Activated CD4-positive, alpha-beta T cell treated with anti-CD3 and anti-CD28 coated beads for 4 hours (primary cell): ENCODE results near the gene TSSK2.
A peak's percentile ranks its signal among the peaks of the same experiment; 100 is the strongest.

Experiments
- DNase-seq, 2 donors: peaks; one replicate each; pipeline ENCODE4 v3.0.0-alpha.2; 2020

The TSSK2 gene

DNA sequence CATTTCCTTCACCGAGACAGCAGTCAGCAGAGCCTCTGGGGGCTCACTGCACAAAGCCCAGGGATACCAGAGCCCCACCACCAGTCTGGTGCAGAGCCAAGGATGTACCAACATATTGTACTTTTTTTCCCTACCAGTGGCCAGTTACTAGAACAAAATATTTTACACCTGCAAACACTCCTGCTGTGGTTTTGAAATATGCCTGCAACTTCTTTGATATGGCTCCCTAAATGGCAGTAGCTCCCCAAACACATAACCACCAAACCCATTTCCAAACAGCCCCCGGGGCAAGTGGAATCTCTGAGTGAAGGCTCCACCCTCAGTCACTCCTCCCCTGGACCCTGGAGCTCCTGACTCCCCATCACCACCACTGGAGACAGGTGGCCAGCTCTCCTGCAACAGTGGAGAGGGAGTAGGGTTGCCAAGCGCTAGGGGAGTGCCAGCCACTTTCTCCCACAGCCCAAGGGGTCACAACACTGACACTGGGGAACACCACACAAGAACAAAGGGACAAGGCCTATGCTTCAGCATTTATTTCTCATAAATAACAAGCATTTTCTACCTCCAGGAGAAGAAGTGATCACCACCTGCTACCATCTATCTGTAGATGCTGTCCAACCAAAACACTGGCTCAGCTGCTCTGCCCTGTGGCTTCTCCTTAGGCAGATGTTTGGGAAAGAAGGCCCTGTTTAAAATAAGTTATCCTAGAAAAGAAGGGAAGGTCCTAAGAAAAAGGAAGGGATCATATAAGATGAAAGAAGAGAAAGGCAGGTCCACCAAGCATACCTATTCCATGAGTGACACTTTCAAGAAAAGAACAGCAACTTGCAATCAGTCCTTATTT, 24.0 kb upstream of the TSSK2 start:
- DNase-seq, result no peak

DNA sequence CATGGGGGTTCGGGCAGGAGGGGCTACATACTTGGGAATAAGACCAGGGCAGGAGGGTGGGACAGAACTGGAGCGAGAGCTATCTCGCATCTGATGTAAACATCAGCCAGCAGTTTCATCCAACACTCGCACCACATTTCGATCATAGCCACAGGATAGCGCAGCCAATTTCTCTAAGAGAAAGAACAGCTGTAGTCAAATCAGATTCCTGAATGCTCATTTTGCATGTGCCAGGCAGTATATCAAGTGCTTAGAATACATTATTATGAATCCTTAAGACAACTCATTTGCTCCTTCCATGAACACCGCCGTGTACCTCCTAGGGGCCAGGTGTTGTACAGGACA, 23.4 kb upstream of the TSSK2 start:
- DNase-seq, result no peak

DNA sequence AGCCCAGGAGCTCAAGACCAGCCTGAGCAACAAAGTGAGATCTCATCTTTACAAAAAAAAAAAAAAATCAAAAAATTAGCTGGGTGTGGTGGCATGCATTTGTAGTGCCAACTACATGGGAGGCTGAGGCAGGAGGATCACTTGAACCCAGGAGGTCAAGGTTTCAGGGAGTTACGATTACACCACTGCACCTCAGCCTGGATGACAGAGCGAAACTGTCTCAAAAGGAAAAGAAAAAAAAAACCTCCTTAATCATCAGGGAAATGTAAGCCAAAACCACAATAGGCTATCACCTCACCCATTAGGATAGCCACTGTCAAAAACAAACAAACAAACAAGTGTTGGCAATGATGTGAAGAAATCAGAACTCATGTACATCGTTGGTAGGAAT, 22.3 kb upstream of the TSSK2 start:
- no peak for DNase-seq

DNA sequence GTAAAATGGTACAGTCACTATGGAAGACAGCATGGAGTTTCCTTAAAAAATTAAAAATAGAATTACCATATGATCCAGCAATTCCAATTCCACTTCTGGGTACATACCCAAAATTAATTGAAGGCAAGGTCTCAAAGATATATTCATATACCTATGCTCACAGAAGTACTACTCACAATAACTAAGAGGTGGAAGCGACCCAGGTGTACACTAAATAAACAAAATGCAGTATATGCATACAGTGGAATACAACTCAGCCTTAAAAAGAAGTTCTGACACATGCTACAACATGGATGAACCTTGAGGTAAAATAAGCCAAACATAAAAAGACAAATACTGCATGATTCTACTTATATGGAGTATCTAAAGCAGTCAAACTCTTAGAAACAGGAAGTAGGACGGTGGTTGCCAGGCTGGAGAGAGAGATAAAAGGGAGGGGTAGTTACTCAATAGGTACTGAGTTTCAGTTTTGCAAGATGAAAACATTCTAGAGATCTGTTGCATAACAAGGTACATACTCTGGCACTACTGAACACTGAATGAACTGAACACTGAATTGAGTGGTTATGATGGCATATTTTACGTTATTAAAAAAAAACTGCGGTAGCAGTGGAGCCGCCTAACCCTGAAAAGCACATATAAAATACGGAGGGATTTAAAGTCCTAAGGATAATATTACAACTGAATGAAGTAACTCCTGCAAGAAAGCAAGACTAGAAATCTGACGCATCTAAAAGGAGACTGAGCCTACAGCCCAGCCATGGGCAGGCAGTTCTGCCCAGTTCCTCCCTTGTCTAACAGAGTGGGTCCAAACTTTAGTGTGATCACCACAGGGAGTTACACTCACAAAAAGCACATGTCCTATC, 21.7 kb upstream of the TSSK2 start:
- peak; percentile 35 to 49 for DNase-seq

GRCh38 chr22:19110064-19110458, 21.0 kb upstream of the TSSK2 start:
- no peak for DNase-seq

DNA sequence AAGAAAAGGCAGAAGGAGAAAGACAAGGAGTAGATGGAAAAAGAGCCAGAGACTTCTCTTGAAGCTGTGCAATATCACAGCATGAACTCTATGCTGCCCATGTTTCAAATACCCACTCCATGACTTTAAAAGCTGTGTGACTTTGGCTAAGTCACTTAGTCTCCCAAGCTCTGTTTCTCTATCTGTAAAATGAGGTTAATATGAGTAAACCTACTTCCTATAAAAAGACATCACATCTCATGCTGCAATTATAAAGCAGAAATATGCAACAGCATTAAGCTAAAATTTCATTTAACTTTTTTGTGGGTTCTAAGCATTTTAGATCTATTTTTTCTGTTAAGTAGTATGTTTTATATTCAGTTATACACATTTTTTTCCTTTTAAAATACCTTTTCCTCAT, 20.5 kb upstream of the TSSK2 start:
- no peak for DNase-seq

GRCh38 chr22:19111140-19111539, 20.0 kb upstream of the TSSK2 start:
- DNase-seq, result no peak

GRCh38 chr22:19111584-19111983, 19.5 kb upstream of the TSSK2 start:
- DNase-seq, result no peak

- no peak for DNase-seq
Measured at GRCh38 chr22:19113429-19113828, 17.7 kb upstream of the TSSK2 start.

DNA sequence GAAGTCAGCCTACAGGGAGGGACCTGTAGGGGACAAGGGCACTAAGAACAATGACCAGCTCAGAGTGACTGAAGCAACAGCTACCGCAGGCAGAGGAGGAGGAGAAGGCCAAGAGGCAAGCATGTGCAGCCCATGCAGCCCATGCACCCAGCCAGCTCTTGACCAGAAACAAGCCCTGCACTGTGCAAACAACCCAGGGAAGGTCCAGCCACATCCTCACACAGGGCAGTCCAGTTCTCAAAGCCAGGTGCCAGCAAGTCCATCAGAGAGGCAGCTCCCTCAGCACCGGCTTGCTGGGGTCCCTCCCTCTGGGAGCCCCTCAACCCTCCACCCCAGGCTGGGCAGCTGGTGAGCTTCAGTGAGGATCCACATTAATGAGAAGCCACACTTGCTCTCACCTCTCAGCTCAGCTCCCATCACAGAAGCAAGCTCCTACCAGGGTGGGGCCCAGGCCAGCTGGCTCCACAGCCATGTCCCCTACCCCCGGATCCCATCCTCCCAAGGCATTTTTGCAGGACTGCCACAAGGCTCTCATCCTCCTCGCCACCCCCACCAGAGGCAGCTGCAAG, 16.0 kb upstream of the TSSK2 start:
- DNase-seq, result no peak

DNA sequence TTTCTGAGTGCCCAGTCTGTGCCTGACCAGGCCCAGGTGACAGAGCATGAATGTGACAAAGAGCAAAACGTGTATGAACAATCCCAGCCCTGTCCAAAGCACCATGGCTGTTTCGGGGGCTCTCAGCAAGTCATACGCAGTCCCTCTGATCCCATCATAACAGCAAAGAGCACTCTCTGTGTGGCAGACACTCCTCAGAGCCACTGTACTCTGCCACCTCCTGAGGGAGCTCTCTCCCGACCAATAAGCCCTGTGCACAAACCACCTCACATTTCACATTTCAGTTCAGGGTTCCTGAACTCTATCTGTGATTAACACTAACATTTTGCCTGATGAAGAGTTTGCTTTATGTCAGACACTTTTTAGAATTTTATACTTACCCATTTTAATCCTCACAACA, 15.5 kb upstream of the TSSK2 start:
- no peak for DNase-seq

DNA sequence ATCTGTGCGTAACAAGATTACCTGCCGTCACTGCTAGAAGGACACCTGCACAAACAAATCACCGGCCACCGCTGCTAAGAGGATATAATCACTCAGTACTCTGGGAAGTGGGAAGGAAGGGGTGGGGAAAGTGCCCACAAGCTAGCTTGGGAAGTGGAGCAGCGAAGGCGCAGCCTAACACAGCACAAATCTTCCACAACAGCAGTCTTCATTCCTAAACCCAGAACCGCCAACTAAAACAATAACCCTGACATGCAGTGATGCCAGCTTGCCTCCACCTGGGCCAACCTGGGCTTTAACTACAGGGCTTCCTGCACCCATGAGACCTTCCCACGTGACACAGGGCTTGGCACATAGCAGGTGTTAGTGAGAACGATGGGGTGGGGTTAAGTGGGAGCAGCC, 14.0 kb upstream of the TSSK2 start:
- no peak for DNase-seq

GRCh38 chr22:19118329-19118880, 12.7 kb upstream of the TSSK2 start:
- no peak for DNase-seq

- no peak for DNase-seq
Measured at GRCh38 chr22:19119949-19120348, 11.2 kb upstream of the TSSK2 start.

DNA sequence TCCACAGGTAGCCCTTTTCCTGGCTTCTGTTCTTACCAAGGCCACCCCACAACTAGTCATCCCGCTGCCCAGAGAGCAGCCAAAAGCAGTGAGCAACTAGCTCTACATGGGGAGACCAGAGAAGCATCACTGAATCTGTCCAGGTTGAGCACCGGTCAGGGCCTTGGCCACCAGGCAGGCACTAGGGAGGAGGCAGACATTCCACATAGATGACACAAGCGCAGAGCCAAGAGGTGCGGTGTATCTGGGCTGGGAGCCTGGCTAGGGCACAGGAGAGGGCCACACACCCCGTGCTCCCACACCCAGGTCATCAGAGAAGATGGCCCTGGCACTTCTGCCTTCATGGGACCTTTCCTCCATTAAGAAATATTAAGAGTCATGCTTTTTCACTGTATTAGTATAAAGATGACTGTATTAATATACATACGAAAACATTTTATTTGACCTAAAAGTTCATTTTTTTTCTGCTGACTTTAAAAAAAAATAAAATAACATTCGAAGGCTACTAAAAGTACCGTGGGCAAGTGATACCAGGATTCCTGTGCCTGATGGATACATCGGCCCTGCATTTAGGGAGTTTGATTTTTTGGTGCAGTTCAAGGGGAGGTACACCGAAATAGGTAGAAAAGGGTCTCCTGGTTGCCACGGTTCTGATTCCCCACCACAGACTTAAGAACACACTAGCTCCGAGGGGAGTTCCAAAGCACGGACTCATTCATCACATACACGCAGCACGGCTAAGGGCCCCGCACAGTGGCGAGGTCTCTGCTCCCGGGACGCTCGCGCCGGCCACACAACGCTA, 10.1 kb upstream of the TSSK2 start:
- no peak for DNase-seq

- DNase-seq, result peak in 1 of 2 donors; percentile 41
Measured at GRCh38 chr22:19121631-19122142, 9.4 kb upstream of the TSSK2 start.

- peak; percentile 97 to 99 for DNase-seq
Measured at GRCh38 chr22:19122143-19122751, 8.9 kb upstream of the TSSK2 start, which contains the start of gene DGCR2. DGCR2 (minus strand) TSS chr22:19122412; CDS start chr22:19122206, 206 bp downstream.

GRCh38 chr22:19122752-19123492, 8.2 kb upstream of the TSSK2 start:
- no peak for DNase-seq

GRCh38 chr22:19123936-19124335, 7.2 kb upstream of the TSSK2 start:
- DNase-seq, result no peak

- DNase-seq, result no peak
Measured at GRCh38 chr22:19124377-19124776, 6.7 kb upstream of the TSSK2 start.

DNA sequence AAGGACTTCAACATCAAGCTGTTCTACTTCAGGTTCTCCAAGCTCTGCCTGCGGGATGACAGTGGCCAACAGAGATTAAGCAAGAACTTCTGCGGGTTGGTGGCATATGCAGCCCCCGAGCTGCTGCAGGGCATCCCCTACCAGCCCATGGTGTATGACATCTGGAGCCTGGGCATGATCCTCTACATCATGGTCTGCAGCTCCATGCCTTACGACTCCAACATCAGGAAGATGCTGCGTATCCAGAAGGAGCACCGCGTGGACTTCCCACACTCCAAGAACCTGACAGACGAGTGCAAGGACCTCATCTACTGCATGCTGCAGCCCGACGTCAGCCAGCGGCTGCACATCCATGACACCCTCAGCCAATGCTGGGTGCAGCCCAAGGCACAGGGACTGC, 6.1 kb upstream of the TSSK2 start:
- no peak for DNase-seq
